Kidney tubule cell (primary cell): Measurements from ENCODE around the gene SH3BGRL.

Source experiments
- DNase-seq: peaks from one replicate; pipeline ENCODE4 v3.0.0-alpha.2; 2018; ENCODE audit warnings: low spot score

SH3BGRL gene

GRCh38 chrX:81201671-81202455 is at the start of gene SH3BGRL, which contains the start of gene HMGN5:
Gene SH3BGRL, plus strand, starts transcription at chrX:81202102. Its CDS starts 99 bp downstream, at chrX:81202201.
Gene HMGN5, minus strand, starts transcription at chrX:81201913. Its CDS starts 80,364 bp downstream, at chrX:81121549.
- peak; percentile 82 for DNase-seq

- DNase-seq, result peak; percentile 22
Measured at GRCh38 chrX:81168391-81168790, 33.5 kb upstream of the SH3BGRL start.

DNA sequence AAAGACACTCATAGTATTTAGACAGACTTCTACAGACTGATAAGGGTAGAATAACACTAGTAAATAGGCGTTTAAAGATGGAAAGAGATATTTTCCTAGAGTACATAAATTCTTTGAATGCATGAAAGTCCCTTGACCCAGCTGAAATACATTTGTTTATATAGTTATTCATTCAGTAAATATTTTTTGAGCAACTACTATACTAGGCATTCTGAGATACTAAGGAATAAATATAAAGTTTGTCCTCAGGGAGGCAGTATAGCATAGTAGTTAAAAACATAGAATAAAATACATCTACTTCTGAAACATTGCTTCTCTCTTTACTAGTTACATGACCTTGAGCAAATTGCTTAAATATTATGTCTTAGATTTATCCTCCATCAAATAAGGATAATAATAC is 27.6 kb upstream of the SH3BGRL start:
- peak; percentile 24 for DNase-seq

- DNase-seq, result no peak
Measured at GRCh38 chrX:81195259-81195658, 6.6 kb upstream of the SH3BGRL start.

DNA sequence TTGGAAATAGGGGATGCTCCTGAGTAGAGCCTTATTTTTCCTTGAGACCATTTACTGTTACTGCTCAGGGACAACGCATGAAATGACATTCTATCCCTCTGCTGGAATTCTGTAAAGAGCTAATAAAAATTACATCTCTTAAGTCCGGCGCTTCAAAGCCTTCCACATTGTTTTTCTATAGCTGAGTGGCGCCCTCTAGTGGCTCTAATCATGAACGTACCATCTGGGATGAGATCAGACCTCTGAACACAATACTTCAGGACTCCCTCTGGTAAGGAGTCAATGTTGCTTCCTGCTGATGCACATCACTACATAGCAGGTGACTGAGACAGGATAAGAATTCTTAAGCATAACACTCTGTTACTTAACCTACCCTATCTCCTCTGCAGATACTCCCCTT is 6.2 kb upstream of the SH3BGRL start:
- peak; percentile 66 for DNase-seq

- DNase-seq, result no peak
Measured at GRCh38 chrX:81201071-81201470, 831 bp upstream of the SH3BGRL start.

DNA sequence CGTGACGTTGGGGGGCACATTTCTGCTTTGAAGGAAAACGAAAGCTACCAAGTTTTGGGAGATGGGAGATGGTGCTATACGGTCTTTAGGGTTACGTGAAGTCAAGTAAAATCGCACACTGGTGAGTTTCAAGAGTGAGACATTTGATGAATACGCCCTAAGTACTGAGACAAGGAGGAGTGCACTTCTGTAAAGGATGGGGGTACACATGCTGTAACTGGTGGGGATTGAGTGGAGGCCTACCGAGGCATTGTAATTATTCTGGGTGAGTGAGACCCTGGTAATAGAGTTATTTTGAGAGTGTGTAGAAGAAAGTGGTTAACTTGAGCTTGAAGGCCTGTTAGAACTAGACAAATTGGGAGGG is 536 bp downstream of the SH3BGRL start:
- peak; percentile 5 for DNase-seq

- no peak for DNase-seq
Measured at GRCh38 chrX:81202943-81203342, 1.0 kb downstream of the SH3BGRL start.

DNA sequence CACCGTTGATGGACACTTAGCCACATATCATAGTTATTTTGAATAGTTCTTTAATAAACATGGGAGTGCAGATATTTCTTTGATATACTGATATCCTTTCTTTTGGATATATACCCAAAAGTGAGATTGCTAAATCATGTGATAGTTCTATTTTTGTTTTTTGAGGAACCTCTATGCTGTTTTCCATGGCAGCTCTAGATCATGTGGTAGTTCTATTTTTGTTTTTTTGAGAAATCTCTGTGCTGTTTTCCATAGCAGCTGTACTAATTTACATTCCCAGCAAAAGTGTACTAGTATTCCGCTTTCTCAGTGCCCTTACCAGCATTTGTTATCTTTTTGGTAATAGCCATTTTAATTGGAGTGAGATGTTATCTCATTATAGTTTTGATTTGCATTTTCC is 3.6 kb downstream of the SH3BGRL start:
- no peak for DNase-seq

DNA sequence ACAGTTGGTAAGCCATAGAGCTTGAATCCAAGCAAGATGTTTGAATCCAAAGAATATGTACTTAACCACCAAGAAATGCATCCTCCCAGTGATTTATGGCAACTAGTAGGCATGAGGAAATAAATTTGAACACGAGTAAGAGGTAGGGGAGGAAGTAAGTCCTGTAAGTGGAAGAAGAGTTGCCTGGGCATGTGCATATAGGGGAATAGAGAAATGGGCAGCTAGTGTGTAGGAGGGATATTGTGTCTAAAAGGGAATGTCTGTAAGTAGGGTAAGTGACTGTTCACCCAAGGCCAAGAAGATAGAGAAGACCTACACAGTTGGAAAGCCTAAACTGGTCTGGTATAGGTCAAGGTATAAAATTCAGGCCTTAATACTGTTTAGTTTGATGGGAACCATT is 4.6 kb downstream of the SH3BGRL start:
- no peak for DNase-seq

GRCh38 chrX:81208916-81209315 is 7.0 kb downstream of the SH3BGRL start:
- DNase-seq, result no peak

- no peak for DNase-seq
Measured at GRCh38 chrX:81215685-81216084, 13.8 kb downstream of the SH3BGRL start.

- DNase-seq, result no peak
Measured at GRCh38 chrX:81229229-81229628, 27.3 kb downstream of the SH3BGRL start.

DNA sequence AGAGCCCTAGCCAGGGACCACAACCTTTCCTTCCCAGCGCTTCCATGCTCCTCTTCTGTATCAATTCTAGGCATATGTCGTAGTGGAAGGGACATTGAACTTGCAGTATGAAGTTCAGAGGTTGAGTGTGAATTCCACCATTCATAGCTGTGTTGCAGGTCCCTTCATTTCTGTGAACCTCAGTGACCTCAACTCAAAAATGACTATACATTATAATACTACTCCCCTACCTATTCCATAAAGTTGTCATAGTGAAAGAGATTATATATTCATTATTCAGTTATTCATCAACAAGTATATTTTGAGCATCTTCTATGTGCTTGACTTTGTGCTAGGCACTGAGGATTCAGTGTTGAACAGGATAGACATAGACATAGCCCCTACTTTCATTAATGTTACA is 28.0 kb downstream of the SH3BGRL start:
- DNase-seq, result no peak

DNA sequence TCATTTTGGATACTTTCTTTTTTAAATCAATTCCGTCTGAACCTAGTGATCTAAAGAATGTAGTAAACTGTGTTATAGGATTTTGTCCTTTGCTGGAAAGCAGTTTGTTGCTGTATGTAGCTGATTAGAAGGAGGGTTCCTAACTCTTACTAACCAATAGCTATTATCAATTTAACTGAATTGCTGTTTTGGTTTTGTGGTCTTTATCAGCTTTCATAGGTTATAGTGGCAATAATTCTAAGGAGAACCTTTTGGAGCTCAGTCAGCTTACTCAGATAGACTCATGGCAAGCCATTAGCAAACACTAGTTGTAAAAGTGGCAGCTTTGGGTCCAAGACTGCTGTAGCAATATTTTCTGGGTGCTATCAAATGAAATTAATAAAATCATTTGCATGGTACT is 29.6 kb downstream of the SH3BGRL start:
- DNase-seq, result no peak

- DNase-seq, result no peak
Measured at GRCh38 chrX:81232218-81232617, 30.3 kb downstream of the SH3BGRL start.

GRCh38 chrX:81237516-81237915 is 35.6 kb downstream of the SH3BGRL start:
- DNase-seq, result no peak

- no peak for DNase-seq
Measured at GRCh38 chrX:81238166-81238565, 36.3 kb downstream of the SH3BGRL start.

DNA sequence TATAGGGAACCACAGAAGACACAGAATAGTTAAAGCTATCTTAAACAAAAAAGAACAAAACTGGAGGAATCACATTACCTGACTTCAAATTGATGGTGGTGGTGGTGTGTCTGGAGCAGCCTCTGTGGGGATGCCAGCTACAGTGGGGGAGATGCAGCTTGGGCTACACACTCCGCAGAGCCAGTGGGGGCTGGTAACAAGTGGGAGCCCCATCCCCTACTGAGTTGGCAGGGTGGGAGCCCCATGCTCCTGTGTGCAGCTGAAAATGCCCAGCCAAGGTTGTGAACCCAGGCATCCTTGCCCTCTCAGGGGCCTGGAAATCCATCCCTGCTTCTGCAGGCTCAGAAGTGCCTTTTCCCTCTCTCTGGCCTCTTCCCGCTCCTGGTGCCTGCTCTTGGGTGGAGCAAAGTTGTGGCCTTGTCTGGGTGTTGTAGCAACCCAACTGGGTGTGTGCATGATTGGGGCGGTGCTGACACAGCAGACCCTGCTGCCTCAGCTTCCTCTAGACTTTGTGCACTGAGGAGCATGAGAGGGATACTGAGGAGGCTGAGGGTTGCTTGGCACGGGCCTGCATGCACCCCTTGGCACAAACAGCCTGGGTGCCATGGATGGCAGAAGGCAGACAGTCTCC is 38.9 kb downstream of the SH3BGRL start:
- no peak for DNase-seq

GRCh38 chrX:81241753-81242152 is 39.9 kb downstream of the SH3BGRL start:
- DNase-seq, result no peak

DNA sequence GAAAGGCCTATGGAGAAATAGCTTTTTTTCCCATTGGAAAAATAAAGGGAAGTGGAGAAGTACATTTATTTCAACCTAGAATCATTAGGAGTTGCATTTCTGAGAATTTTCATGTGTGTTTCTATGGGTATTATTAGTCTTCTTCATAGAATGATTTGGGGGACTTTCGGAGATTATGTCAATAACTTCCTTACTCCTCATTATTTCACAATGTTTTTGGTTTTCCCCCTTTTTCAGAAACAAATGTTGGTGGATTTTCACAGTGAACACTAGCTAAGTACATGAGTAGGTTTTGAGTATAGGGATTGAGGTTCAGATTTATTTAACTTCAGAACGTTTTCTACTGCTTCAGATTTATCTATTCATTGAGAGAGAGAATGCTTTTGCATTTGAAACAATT is 54.0 kb downstream of the SH3BGRL start:
- no peak for DNase-seq

DNA sequence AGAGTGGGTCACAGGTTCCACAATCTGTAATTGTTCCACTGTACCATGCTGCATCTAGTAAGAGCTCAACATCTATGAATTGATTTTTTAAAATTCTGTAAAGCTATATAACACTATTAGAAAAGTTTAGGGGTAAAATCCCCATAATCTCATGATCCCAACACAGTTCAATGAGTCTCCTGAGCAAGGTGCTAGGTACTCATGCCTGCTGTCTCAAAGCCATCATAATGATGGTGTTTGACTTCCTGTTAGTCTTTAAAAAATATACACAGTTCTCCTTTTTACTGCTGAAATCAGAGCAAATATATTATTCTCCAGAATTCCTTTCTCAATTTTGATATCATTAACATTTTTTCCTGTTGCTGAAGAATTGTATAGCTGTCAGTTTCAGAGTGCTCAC is 55.9 kb downstream of the SH3BGRL start:
- DNase-seq, result no peak

DNA sequence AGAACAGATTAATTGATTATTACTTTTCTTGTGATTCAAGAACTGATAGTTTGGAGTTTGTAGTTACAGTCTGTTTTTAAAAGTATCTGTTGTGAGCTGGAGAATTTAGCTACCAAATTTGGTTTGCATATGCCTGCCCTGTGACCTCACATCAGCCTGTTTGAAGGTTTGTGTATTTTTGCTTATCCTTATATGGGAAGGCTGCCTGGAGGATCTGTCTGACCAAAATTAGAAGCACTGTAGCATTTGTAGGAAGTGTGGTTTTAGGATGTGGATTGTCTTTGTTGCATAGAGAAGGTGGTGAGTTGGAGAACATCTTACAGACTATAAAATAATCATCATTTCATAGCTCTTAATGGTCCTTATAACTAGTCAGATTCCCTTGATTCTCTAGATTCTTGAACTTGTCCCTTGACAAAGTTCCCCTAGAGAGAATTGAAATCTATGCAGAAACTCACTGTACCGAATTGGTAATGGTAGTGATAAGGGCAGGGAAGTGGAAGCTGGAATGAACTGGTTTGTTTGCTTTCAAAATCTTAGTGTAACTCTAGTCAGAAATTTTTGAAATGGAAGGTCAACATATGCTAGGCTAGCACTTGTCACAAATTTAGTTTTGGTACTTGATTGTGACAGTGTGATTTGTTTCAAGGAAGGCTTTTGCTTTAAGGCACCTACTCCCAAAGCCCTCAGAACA is 57.3 kb downstream of the SH3BGRL start:
- no peak for DNase-seq
